LNCaP clone FGC (cell line): Measurements from ENCODE around the gene ZP1.

Experiments used
- DNase-seq: peaks from one replicate; pipeline ENCODE4 v3.0.0-alpha.2; 2011; ENCODE audit warnings: low read depth
- H3K4me3 ChIP-seq: 2 replicates; pipeline ENCODE4 v1.5.1; 2011; ENCODE audit warnings: mild to moderate bottlenecking, low read depth, low read length, control low read depth
- TF ChIP-seq, protein P1 (sequence below): IDR thresholded peaks from 2 replicates; pipeline ENCODE4 v1.5.1; 2012; ENCODE audit warnings: mild to moderate bottlenecking; ENCODE audit not compliant: control insufficient read depth, insufficient read depth; ENCODE audit errors: extremely low read depth

The ZP1 gene

DNA sequence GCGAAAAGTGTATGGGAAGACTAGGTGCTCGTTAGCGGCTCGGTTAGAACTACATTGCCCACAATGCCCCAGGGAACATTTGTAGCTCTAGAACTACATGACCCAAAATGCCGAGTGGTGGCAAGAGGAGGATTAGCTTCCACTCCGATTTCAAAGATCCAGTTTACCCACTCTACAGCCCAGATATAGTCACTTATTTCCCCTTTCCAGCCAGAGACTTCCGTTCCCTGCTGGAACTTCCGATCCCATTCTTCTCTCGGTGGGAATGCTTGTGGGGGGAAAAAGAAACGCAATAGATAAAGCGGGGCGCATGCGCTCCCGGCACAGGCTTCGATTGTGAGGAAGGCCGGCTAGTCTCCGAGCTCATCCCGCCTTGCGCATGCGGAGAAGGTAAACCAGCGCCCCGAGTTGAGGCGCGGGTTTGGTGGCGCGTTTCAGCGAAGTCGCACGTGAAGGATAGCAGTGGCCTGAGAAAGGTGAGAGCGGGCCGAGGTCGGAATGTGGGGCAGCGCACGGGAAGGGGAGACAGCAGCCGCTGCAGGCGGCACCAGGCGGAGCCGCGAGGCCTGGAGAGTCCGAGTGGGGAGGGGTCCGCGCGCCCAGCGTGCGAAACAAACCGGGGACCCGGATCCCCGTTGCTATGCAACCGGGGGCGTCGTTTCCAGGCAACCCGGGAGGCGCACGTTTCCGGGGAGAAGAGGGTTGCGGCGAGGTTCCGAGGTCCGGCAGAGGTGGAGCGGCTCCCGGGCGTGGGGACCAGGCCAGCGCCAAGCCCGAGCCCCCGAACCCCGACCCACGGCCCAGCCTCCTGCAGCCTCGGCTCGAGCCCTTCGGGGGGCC, 46.7 kb downstream of the ZP1 start, which contains the start of gene TMEM109:
TMEM109 (plus strand) TSS at position 366 of the 840 bp plus-strand sequence. CDS start 5,536 bp downstream, outside the sequence.
- peak; percentile 69 for DNase-seq
- TF ChIP-seq, protein P1, sequence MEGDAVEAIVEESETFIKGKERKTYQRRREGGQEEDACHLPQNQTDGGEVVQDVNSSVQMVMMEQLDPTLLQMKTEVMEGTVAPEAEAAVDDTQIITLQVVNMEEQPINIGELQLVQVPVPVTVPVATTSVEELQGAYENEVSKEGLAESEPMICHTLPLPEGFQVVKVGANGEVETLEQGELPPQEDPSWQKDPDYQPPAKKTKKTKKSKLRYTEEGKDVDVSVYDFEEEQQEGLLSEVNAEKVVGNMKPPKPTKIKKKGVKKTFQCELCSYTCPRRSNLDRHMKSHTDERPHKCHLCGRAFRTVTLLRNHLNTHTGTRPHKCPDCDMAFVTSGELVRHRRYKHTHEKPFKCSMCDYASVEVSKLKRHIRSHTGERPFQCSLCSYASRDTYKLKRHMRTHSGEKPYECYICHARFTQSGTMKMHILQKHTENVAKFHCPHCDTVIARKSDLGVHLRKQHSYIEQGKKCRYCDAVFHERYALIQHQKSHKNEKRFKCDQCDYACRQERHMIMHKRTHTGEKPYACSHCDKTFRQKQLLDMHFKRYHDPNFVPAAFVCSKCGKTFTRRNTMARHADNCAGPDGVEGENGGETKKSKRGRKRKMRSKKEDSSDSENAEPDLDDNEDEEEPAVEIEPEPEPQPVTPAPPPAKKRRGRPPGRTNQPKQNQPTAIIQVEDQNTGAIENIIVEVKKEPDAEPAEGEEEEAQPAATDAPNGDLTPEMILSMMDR: no peak
- peak within 1 kb of the TSS; percentile 73 for H3K4me3 ChIP-seq

- TF ChIP-seq, protein P1: no peak
- DNase-seq: no peak
- H3K4me3 ChIP-seq: peak overlapping the region; percentile 73
These were observed 47.4 kb downstream of the ZP1 start for GRCh38 chr11:60914633-60915247.

GRCh38 chr11:60915248-60915914, 48.0 kb downstream of the ZP1 start:
- TF ChIP-seq, protein P1: peak; percentile 57
- peak overlapping the region; percentile 73 for H3K4me3 ChIP-seq
- no peak for DNase-seq

GRCh38 chr11:60916669-60917206, 49.4 kb downstream of the ZP1 start:
- H3K4me3 ChIP-seq: no peak overlapping the region
- DNase-seq: no peak
- TF ChIP-seq, protein P1: no peak

DNA sequence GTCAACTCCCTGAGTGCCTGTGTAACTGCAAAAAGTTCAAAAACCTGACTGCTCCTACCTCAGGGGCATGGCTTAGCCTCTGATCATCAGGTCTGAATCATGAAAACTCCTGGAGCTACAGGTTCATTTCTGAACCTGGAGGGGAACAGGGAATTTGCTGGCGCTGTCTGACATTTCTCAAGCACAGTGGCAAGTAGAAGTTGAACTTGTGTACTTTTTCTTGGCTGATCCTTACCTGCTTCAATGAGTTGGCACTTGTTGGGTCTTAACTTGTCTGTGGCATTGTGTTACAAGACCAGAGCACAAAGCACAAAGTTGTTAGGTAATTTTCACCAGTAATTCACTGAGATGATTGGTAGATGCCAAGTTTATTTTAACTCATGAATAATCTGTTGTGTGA, 49.9 kb downstream of the ZP1 start:
- TF ChIP-seq, protein P1: no peak
- DNase-seq: no peak
- H3K4me3 ChIP-seq: no peak overlapping the region

DNA sequence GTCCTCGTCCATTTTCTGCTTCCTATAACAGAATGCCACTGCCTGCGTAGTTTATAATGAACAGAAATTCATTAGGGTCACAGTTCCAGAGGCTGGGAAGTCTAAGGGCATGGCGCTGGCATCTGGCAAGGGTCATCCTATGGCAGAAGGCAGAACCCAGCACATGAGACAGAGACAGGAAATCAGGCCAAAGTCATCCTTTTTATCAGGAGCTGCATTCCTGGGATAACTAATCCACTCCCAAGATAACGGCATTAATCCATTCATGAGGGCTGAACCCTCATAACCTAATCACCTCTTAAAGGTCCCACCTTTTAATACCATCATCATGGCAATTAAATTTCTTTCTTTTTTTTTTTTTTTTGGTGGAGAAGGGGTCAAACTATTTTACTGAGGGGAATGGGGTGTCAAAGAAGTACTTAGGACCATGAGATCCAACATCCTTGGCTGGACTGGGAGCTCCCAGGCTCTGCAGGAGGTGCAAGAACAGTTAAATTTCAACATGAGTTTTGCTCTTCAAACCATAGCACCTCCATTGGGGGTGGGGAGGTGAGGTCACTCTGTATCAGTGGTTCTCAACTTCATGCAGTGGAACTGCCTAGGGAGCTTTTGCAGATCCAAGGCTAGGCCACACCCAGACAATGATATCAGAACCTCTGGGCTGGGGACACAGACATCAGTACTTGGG, 51.1 kb downstream of the ZP1 start:
- DNase-seq: no peak
- TF ChIP-seq, protein P1: no peak
- H3K4me3 ChIP-seq: no peak overlapping the region
